ENCODE measurements around the gene TRIM68. TPM values are rescaled to one million over a fixed set of nuclear protein-coding genes. Genes with fewer than 3 reads are reported as not detected.

TRIM68 gene
- total and polyA plus RNA-seq, 7 donors: 6.0 to 15.0 (median 11.6) TPM

DNA sequence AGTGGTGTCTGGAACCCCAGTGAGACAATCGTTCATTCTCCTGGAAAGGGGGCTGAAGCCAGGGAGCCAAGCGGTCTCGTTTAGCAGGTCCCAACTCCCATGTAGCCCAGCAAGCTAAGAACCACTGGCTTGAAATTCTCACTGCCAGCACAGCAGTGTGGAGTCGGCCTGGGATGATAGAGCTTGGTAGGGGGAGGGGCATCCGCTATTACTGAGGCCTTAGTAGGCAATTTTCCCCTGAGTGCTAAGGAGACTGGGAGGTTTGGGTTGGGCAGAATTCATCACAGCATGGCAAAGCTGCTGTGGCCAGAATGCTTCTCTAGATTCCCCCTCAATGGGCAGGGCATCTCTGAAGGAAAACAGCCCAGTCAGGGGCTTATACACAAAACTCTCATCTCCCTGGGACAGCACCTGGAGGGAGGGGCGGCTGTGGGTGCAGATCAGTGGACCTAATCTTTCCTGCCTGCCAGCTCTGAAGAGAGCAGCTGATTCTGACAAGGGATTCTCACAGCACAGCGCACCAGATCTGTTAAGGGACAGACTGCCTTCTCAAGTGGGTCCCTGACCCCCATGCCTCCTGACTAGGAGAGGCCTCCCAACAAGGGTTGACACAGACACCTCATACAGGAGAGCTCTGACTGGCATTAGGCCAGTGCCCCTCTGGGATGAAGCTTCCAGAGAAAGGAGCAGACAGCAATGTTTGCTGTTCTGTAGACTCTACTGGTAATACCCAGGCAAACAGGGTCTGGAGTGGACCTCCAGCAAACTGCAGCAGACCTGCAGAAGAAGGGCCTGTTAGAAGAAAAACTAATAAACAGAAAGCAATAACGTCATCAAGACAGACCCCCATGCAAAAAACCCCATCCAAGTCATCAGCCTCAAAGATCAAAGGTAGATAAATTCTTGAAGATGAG is 48.2 kb downstream of the TRIM68 start:
- intact Hi-C loops (cut with DNase I): no loop called here
- Histone ChIP-seq H3K27ac (no peak overlapping the region), H3K4me1 (no peaks in the 10 kb centered on the region), H3K36me3 (no peaks in the 10 kb centered on the region), H3K9me3 (peaks cover 0 to 3% (median 0%) of the 10 kb centered on the region in 4 donors), H3K27me3 (no peaks in the 10 kb centered on the region), H3K4me3 (no peak overlapping the region)
- DNase-seq: no peak
- WGBS, 2 donors: 61 to 70% methylated on average over 8 of the region's 8 CpGs
- no peak for TF ChIP-seq POLR2AphosphoS5 (IDR thresholded peaks at IDR 0.05)
- no peak for TF ChIP-seq POLR2A (IDR thresholded peaks at IDR 0.05)
- TF ChIP-seq, protein P1, sequence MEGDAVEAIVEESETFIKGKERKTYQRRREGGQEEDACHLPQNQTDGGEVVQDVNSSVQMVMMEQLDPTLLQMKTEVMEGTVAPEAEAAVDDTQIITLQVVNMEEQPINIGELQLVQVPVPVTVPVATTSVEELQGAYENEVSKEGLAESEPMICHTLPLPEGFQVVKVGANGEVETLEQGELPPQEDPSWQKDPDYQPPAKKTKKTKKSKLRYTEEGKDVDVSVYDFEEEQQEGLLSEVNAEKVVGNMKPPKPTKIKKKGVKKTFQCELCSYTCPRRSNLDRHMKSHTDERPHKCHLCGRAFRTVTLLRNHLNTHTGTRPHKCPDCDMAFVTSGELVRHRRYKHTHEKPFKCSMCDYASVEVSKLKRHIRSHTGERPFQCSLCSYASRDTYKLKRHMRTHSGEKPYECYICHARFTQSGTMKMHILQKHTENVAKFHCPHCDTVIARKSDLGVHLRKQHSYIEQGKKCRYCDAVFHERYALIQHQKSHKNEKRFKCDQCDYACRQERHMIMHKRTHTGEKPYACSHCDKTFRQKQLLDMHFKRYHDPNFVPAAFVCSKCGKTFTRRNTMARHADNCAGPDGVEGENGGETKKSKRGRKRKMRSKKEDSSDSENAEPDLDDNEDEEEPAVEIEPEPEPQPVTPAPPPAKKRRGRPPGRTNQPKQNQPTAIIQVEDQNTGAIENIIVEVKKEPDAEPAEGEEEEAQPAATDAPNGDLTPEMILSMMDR (IDR thresholded peaks at IDR 0.05): no peak
- TF ChIP-seq EP300 (IDR thresholded peaks at IDR 0.05): no peak

DNA sequence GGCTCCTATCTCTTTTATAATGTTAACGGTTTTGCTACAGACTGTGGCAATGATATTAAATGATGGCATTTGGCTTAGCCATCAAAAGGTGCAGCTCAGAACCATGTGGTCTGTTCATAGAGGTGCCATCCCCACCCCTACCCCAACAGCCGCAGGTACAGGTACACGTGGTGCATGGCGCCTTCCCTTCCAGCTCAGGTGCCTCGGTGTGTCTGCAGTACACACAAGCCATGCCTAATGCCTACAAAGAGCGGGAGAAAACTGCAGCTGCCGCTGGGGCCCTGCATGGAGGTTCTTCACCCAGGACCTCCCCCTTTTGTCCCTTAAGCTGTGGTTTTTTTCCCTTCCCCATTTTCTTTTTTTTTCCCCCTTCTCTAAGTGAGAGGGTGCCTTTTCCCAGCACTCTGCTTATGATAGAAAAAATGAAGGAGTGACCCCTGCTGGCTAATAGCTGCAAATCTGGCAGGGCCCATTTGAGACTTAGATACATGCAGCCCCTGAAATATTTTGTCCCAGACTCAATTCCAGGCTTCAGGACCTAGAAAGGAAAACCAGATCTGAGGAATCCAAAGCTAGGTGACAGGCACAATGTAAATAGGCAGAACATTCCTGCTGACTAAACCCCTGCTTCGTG is 56.6 kb downstream of the TRIM68 start:
- H3K9me3 ChIP-seq: peaks cover 0 to 5% (median 1%) of the 10 kb centered on the region in 4 donors
- H3K4me1 ChIP-seq: no peaks in the 10 kb centered on the region
- TF ChIP-seq EP300 (IDR thresholded peaks at IDR 0.05) (no peak), POLR2A (IDR thresholded peaks at IDR 0.05) (no peak), POLR2AphosphoS5 (IDR thresholded peaks at IDR 0.05) (no peak)
- TF ChIP-seq, protein P1 (IDR thresholded peaks at IDR 0.05): no peak
- no peak for DNase-seq
- WGBS, 2 donors: 84 to 88% methylated on average over 8 of the region's 8 CpGs
- H3K27me3 ChIP-seq: no peaks in the 10 kb centered on the region
- H3K27ac ChIP-seq: no peak overlapping the region
- H3K36me3 ChIP-seq: no peaks in the 10 kb centered on the region
- intact Hi-C loops (cut with DNase I): no loop called here
- no peak overlapping the region for H3K4me3 ChIP-seq

Other genes starting within 250 kb of the TRIM68 start
- gene OR52B4, start 239.8 kb downstream of the TRIM68 start, total RNA-seq: not detected
- not detected for gene OR52B4, start 239.8 kb downstream of the TRIM68 start, polyA plus RNA-seq
- gene TRIM21, start 214.5 kb downstream of the TRIM68 start, total RNA-seq: 10 to 100 TPM; 15.0 to 21.4 (median 16.2) TPM
- gene TRIM21, start 214.5 kb downstream of the TRIM68 start, polyA plus RNA-seq: 10 to 100 TPM; 16.2 to 32.1 (median 29.1) TPM
- under 1 TPM in 1 of 4 donors, not detected in 3; 0.41 TPM for gene OR52K2, start 158.9 kb downstream of the TRIM68 start, total RNA-seq
- not detected for gene OR52K2, start 158.9 kb downstream of the TRIM68 start, polyA plus RNA-seq
- under 1 TPM in 1 of 4 donors, not detected in 3; 0.14 TPM for gene OR52K1, start 125.6 kb downstream of the TRIM68 start, total RNA-seq
- not detected for gene OR52K1, start 125.6 kb downstream of the TRIM68 start, polyA plus RNA-seq
- not detected for gene OR52M1, start 63.0 kb downstream of the TRIM68 start, total RNA-seq
- gene OR52M1, start 63.0 kb downstream of the TRIM68 start, polyA plus RNA-seq: not detected
- gene OR52I2, start 26.5 kb downstream of the TRIM68 start, total RNA-seq: not detected
- not detected for gene OR52I2, start 26.5 kb downstream of the TRIM68 start, polyA plus RNA-seq
- not detected for gene OR52I1, start 14.2 kb downstream of the TRIM68 start, total RNA-seq
- not detected for gene OR52I1, start 14.2 kb downstream of the TRIM68 start, polyA plus RNA-seq
- gene OR51D1, start 29.2 kb upstream of the TRIM68 start, total RNA-seq: not detected
- not detected for gene OR51D1, start 29.2 kb upstream of the TRIM68 start, polyA plus RNA-seq
- gene OR51E1, start 35.8 kb upstream of the TRIM68 start, total RNA-seq: 1 to 10 TPM in 3 of 4 donors, under 1 TPM in 1; 0.33 to 2.2 (median 1.6) TPM
- gene OR51E1, start 35.8 kb upstream of the TRIM68 start, polyA plus RNA-seq: under 1 TPM in 2 of 3 donors, not detected in 1; 0.23 to 0.50 TPM
- gene OR51E2, start 89.6 kb upstream of the TRIM68 start, total RNA-seq: 10 to 100 TPM in 2 of 4 donors, 1 to 10 TPM in 2; 1.3 to 24.8 (median 7.1) TPM
- gene OR51E2, start 89.6 kb upstream of the TRIM68 start, polyA plus RNA-seq: under 1 TPM in 1 of 3 donors, not detected in 2; 0.63 TPM
- not detected for gene MMP26, start 96.6 kb upstream of the TRIM68 start, total RNA-seq
- not detected for gene MMP26, start 96.6 kb upstream of the TRIM68 start, polyA plus RNA-seq
- gene OR51F1, start 161.7 kb upstream of the TRIM68 start, total RNA-seq: not detected
- gene OR51F1, start 161.7 kb upstream of the TRIM68 start, polyA plus RNA-seq: not detected
- not detected for gene OR52R1, start 196.1 kb upstream of the TRIM68 start, total RNA-seq
- gene OR52R1, start 196.1 kb upstream of the TRIM68 start, polyA plus RNA-seq: not detected
- not detected for gene OR51F2, start 213.1 kb upstream of the TRIM68 start, total RNA-seq
- not detected for gene OR51F2, start 213.1 kb upstream of the TRIM68 start, polyA plus RNA-seq
- not detected for gene OR51S1, start 241.0 kb upstream of the TRIM68 start, total RNA-seq
- gene OR51S1, start 241.0 kb upstream of the TRIM68 start, polyA plus RNA-seq: not detected

Data from sigmoid colon (tissue), 7 donors.